NCI-H524 treated with DMSO at 0.1 percent for 48 hours (cell line): ENCODE data around the gene FCRL5.
"Not testable (repeated sequence)": the region's sequence is repeated elsewhere in the genome, so short reads cannot be mapped to it uniquely, and the experiment has no call there.

ENCODE experiments used
- DNase-seq: peaks from one replicate; lab custom pipeline; 2025; lab: John Stamatoyannopoulos, UW

FCRL5 gene

DNA sequence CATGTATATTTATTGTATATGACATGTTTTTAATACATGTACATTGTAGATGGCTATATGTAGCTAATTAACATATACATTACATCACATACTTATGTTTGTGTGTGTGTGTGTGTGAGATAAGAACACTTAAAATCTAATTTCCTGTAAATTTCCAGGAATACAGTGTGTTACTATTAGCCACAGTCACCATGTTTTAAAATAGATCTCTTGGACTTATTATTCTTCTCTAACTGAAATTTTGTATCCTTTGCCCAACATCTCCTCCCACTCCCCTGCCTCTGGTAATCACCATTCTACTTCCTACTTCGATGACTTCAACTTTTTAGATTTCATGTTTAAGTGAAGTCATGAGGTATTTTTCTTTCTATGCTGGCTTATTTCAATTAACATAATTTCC lies 64.8 kb downstream of the FCRL5 start:
- DNase-seq, result no peak

DNA sequence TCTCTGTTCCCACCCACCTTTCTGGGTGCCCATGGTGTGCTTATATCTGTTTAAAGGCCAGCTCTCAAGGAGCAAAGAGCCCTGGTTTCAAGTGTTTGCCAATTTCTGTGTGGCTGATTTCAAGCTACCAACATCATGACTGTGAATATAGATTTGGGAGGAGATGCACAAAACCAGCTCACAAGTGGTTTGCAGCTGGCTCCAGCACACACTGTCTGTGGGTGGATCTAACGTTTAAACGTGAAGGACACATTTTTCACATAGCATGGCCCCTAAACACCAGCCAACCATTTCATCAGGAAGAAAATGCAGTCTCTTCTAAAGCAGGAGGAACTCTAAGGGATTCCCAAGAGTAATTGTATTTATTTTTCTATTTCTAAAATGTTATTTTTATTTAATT lies 65.2 kb downstream of the FCRL5 start:
- no peak for DNase-seq

DNA sequence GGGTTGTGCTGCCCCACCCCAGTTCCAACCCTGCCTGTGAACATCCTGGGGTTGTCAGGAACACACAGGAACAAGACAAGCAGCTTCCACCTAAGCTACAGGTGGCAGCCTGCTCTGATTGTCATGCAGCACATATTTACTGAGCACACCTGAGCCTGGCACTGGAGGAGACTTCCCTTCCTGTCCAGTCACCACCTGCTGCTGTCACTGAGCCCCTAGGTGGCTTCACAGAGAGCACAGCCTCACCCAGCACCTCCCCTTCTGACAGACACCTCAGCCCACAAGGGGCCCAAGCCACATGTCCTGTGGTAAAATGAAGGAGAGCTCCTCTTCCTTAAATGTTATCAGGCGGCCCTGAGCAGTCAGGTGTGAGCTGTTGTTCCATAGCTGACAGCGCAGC lies 65.9 kb downstream of the FCRL5 start:
- DNase-seq, result not testable (repeated sequence)

GRCh38 chr1:157485793-157486192 lies 66.5 kb downstream of the FCRL5 start:
- DNase-seq, result no peak

GRCh38 chr1:157484573-157484972 lies 67.7 kb downstream of the FCRL5 start:
- DNase-seq, result no peak

GRCh38 chr1:157483635-157484034 lies 68.7 kb downstream of the FCRL5 start:
- DNase-seq, result no peak

GRCh38 chr1:157482717-157483116 lies 69.6 kb downstream of the FCRL5 start:
- no peak for DNase-seq

DNA sequence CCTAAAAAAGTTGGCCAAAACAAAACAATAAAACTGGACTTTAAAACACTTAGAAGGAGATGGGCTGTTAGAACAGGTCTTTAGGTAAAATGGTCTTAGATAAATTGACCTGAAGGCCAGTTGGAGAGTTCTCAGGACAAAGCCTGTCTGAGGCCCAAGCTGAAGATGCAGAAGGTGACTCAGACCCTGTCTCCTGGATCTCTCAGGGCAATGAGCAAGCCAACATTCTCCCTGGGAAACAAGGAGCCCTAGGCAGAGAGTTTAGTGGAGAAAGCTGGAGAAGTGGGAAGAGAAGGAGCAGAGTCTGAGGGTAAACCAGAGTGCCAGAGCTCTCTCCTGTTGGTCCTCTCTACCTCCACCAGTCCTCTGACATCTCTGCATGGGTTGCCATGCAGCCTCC lies 70.1 kb downstream of the FCRL5 start:
- no peak for DNase-seq

DNA sequence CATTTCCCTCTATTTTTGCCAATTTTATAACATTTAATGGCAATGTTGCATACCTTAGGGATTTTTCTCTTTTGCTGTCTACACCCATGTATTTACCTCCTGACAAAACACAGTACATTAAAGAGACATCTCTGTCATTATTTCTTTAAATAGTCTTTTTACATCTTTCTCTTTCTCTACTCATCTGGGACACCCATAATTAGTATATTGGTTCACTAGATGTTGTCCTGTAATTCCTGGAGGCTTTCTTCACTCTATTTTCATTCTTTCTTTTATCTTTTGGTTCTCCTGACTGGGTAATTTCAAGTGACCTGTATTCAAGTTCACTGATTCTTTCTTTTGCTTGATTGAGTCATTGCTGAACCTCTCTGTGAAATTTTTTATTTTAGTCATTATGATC lies 74.3 kb downstream of the FCRL5 start:
- DNase-seq, result no peak

- no peak for DNase-seq
Measured at GRCh38 chr1:157477419-157477818, 74.9 kb downstream of the FCRL5 start.

DNA sequence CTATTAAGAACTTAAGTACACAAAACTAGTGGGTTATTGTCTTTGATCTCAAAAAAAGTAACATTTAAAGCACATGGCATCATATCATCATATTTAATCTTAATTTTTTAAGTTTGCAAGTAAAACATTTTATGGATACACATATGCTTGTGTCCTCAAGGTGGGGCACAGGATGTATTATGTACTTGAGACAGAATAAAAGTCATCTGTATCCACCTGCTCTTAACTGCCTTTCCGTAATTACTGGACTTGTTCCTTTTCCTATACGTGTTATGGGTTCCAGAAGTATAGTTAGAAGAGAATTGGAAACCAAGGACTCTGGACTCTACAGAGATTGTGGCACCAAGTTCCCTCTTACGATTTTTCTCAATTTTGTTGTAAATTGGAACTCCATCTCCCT lies 79.4 kb downstream of the FCRL5 start:
- no peak for DNase-seq

- DNase-seq, result no peak
Measured at GRCh38 chr1:157472056-157472701, 80.1 kb downstream of the FCRL5 start.

DNA sequence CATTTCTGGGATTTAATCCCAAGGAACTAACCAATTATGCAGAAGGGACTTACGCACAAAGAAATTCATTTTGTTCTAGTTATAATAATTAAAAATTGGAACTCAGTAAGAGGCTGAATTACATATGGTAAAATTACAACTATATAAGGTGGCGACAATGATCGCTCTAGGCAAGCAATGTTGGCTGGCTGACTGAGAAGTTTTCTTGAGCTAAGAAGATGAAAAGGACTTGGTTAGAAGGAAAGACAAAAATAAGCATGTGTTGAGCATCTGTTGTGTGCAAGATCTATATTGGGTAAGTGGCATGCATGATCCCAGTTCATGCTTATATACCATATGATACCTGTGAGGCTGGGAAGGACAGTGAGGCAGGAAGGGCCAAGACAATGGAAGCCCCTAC lies 80.8 kb downstream of the FCRL5 start:
- no peak for DNase-seq

DNA sequence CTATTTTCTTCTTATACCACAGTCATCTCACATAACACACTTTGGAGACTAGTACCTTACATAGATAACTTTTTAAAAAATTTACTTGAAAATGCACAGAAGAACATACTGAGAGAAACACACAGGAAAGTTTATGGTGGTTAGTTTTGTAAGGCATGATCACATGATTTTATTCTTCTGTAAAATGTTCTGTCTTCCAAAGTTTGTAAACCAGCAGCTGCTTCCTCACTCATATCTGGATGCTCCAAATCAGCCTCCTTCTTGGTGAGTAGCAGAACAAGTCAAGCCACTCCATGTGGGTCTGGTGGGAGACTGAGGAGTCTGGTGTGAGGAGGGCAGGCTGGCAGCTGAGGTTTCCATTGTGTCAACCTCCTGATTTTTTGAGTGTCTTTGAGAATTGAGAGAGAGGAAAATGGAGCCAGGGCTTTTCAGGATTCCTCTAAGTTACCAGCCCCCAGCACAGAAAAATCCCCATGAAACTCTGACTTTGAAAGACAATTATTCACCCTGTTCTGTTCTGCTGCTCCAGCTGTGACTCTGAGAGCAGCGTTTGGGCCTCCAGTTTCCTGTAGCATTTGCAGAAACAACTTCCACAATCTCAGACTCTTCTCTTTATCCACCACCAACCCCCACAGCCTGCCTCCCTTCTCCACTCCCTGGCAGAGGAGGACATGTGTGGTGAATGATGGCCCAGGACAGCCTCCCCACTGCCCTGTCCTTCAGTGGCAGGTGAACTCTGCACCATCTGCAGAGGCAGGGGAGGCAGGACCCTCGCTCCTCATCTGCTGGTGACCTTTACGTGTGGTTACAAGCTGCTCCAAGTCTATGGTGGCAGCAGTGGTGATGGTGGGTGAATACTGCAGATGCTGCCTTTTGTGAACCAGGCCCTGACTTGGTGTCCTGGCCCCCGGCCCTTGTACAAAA lies 82.3 kb downstream of the FCRL5 start:
- DNase-seq, result no peak

DNA sequence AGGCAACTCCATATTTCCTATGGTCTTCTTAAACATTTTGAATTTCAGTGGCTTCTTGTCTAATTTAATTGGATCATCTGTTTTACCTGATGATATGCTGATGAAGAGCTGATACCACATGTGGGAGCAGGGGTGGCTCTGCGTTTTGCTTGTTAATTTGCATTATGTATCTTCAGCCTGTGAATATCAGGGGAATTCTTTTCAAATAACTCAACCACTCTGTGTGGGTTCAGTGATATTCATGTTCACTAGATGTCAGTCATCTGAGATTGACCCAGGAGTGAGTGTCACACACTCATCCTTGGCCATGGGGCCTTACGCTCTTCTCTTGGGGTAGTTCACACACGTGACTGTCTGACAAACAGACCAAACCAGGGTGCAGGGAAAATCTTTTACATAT lies 83.0 kb downstream of the FCRL5 start:
- DNase-seq, result no peak

DNA sequence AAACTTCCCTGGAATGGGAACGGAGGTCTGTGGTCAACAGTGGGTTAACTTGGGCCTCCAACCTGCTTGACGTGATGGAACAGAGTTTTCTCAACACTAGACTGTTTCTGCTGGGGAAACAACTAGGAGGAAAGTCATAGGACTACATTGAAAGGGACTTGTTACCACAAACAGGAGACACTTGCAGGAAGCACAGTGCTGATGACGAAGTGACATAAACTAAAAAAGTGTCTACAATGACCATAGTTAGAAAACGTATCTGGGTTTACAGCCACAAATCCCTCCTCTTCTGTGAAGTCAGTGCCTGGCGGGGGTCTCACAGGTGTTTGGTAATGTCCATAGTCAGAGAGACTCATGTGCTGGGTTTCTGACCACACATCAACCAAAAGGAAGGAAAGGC lies 86.3 kb downstream of the FCRL5 start:
- DNase-seq, result no peak
